Astrocyte of the cerebellum (primary cell): ENCODE data around the gene TUBB3.

Experiments used
- DNase-seq: peaks from one replicate; pipeline ENCODE4 v3.0.0-alpha.2; 2011; ENCODE audit warnings: low read depth
- H3K4me3 ChIP-seq: 2 replicates; pipeline ENCODE4 v1.5.1; 2011; ENCODE audit warnings: mild to moderate bottlenecking, low read depth, low read length, moderate library complexity
- CTCF ChIP-seq: IDR thresholded peaks from 2 replicates; pipeline ENCODE4 v1.5.1; 2012; ENCODE audit warnings: low read length, low read depth, moderate library complexity, mild to moderate bottlenecking; ENCODE audit errors: missing control alignments
- in situ Hi-C: cut with HindIII; loops from 2 replicates; pipeline ENCODE4 v1.10.0; 2017; ENCODE audit warnings: low sequenced_read_pairs

TUBB3 gene

DNA sequence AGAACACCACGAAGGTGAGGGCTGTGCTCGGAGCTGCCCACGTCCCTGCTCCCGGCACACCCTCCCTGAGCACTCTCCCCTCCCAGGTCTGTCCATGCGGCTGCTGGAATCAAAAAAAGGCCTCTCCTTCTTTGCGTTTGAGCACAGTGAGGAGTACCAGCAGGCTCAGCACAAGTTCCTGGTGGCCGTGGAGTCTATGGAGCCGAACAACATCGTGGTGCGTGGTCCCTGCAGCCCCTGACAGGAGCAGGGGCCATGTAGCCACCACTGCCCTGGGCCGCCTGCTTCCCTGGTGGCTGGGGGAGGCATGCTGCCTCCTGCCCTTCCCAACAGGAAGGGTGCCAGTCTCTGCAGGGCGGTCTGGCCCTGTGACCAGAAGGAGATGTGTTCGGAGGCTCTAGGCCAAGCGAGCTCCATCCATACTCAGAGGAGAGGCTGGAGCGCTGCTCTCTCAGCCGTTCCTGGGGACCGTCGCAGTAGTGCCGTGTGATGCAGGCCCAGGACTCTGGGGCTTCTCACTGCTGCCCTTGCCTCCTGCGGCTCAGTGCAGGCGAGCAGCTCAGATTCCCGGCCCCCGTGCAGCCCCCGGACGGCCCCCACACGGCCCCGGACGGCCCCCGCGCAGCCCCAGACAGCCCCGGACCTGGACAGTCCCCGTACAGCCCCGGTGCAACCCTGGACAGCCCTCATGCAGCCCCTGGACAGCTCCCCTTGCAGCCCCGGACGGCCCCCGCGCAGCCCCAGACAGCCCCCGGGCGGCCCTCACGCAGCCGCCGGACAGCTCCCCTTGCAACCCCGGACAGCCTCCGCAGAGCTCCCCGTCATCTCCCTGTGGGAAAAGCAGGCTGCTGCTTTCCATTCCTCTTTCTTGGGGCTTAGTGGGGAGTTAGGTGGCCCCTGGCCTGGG lies 29.2 kb upstream of the TUBB3 start:
- no peak overlapping the region for H3K4me3 ChIP-seq
- in situ Hi-C loops: no loop called here
- no peak for DNase-seq
- TF ChIP-seq CTCF: no peak

DNA sequence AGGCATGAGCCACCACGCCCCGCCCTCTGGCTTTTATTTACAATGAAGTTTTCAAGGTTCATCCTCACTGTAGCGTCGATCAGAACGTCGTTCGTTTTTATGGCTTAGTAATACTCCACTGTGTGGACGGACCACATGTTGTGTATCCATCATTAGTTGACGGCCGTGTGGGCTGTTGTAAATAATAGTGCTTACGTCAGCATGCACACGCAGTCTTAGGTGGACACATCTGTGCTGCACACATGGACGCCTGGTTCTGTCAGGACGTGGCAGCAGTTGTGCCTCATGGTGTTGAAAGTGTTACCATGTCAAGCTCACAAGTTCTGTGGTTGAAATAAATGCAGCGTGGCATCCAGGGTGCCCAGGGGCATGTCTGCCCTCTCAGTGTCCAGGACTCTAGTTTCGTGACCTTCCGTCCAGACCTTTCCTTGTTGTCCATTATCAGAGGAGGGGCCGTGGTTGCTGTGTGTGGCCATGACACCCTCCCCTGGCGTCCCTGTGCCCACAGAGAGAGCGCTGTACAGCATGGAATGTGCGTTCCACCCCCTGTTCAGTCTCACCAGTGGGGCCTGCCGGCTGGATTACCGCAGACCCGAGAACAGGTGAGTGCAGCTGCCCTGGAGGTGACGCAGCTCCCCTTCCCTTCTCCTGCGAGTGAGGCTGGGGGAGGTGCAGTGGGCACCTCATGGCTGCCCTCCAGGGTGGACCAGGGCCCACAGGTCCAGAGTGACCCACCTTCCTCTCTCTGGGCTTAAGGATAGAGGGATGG lies 27.5 kb upstream of the TUBB3 start:
- DNase-seq: no peak
- no peak for TF ChIP-seq CTCF
- H3K4me3 ChIP-seq: no peak overlapping the region
- in situ Hi-C loops: no loop called here

GRCh38 chr16:89897204-89897603 lies 25.9 kb upstream of the TUBB3 start:
- H3K4me3 ChIP-seq: no peak overlapping the region
- in situ Hi-C loops: no loop called here
- TF ChIP-seq CTCF: no peak
- DNase-seq: no peak

DNA sequence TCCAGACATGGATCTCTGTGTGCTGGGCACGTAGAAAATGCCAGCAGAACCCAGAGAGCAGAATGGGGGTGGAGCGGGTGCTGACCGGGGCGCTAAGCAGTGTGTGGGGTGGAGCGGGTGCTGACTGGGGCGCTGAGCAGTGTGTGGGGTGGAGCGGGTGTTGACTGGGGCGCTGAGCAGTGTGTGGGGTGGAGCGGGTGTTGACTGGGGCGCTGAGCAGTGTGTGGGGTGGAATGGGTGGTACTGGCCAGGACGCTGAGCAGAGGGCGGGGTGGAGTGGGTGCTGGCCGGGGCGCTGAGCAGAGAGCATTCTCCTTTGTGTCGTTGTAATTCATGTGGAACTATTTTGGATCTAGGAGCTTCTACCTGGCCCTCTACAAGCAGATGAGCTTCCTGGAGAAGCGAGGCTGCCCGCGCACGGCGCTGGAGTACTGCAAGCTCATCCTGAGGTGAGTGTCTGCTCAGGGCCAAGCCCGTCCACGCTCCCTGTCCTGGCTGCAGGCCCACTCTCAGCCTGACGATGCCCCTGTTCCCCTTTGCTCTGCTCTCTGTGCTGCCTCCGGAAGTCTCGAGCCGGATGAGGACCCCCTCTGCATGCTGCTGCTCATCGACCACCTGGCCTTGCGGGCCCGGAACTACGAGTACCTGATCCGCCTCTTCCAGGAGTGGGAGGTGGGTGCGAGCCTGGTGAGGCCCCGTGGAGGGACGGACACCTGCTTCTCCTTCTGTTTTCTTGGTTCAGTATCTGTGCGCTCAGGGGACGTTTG lies 24.8 kb upstream of the TUBB3 start:
- in situ Hi-C loops: no loop called here
- no peak for DNase-seq
- no peak overlapping the region for H3K4me3 ChIP-seq
- no peak for TF ChIP-seq CTCF

DNA sequence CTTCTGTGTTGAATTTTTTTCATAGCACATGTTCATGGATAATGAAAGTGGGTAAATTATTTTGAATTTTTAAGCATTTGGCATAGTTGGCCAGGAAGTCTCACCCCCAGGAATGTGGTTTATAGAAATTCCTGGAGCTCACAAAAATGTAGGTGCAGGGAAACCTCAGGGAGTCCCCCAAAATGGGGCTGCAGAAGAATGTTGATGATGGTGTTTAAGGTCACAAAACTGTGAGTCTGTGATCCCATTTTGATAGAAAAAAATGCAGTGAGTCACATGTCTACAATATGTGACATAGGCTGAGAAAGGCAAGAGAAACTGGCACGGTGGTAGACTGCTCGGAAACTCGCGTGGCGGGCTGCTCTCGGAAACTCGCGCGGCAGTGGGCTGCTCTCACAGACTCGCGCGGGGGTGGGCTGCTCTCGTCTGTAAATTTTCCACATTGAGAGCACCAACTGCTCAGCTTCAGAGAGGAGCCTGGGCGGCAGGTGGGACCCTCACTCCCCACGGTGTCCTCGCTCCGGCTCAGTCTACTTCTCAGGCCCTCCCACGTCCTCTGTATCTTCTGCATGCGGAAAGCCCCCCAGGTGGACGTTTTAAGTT lies 23.2 kb upstream of the TUBB3 start:
- DNase-seq: no peak
- no peak overlapping the region for H3K4me3 ChIP-seq
- TF ChIP-seq CTCF: no peak
- in situ Hi-C loops: no loop called here

DNA sequence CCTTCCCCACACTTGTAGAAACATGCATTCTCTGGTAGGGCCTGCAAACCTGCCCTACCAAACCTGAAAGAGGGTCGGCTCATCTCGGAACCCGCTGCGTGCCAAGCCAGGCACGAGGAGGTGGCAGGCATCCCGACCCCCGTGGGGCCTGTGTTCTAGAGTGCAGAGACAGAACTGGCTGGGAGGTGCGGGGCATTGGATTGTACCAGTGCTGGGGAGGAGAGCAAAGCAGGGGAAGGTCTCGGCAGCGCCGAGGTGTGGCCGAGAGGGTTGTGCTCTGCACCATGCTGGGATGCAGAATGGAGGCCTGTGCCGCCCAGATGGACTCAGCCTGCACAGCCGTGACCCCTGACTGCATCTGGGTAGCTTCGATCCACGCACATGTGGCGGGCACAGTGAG lies 22.3 kb upstream of the TUBB3 start:
- DNase-seq: no peak
- no peak for TF ChIP-seq CTCF
- H3K4me3 ChIP-seq: no peak overlapping the region
- in situ Hi-C loops: no loop called here
